Esophagus squamous epithelium (tissue), 4 donors: ENCODE measurements around the gene MRC1.
"Not testable (repeated sequence)": the region's sequence is repeated elsewhere in the genome, so short reads cannot be mapped to it uniquely, and the experiment has no call there.

Source experiments
- CTCF ChIP-seq, 6 experiments: fragments of 450-650 bp in 4 of 6; fragments of 200-600 bp in 2 of 6; sonication (generic) in 2 of 6; IDR thresholded peaks; one replicate each; pipeline ENCODE4 v1.5.1; 2016 to 2019; ENCODE audit warnings: antibody characterized with exemption in 6 of 6, mild to moderate bottlenecking in 4 of 6, moderate library complexity in 4 of 6
- POLR2A ChIP-seq, 4 donors: fragments of 450-650 bp; IDR thresholded peaks; one replicate each; pipeline ENCODE4 v1.6.1; 2017; ENCODE audit warnings: antibody characterized with exemption in 4 of 4, mild to moderate bottlenecking in 4 of 4, moderate library complexity in 3 of 4

- not testable (repeated sequence) for TF ChIP-seq CTCF, POLR2A (IDR thresholded peaks at IDR 0.05)
These were observed 141.1 kb downstream of the MRC1 start for GRCh38 chr10:17950269-17950668.
